ENCODE measurements around the gene FANCG.

FANCG gene

GRCh38 chr9:35102769-35103659 is 23.3 kb upstream of the FANCG start, which contains the start of gene STOML2:
Gene STOML2 (minus strand): TSS chr9:35103131. CDS start chr9:35103094, 37 bp downstream.
- FAIRE-seq = peak; percentile 91

- FAIRE-seq = no peak
Observed at GRCh38 chr9:35102465-35102768, 22.7 kb upstream of the FANCG start.

GRCh38 chr9:35097573-35097972 is 17.8 kb upstream of the FANCG start:
- no peak for FAIRE-seq

GRCh38 chr9:35096035-35096849 is 16.5 kb upstream of the FANCG start, which contains the start of gene PIGO:
Gene PIGO (minus strand): TSS chr9:35096591. CDS start chr9:35095565, 1,026 bp downstream.
- FAIRE-seq = no peak

- no peak for FAIRE-seq
Observed at GRCh38 chr9:35091536-35091935, 11.8 kb upstream of the FANCG start.

GRCh38 chr9:35089434-35089833 is 9.7 kb upstream of the FANCG start:
- no peak for FAIRE-seq

GRCh38 chr9:35085078-35085477 is 5.3 kb upstream of the FANCG start:
- FAIRE-seq = no peak

GRCh38 chr9:35079041-35079425 is 709 bp downstream of the FANCG start:
- no peak for FAIRE-seq

GRCh38 chr9:35078066-35078465 is 1.7 kb downstream of the FANCG start:
- no peak for FAIRE-seq

- no peak for FAIRE-seq
Observed at GRCh38 chr9:35076848-35077247, 2.9 kb downstream of the FANCG start.

- FAIRE-seq = no peak
Observed at GRCh38 chr9:35075358-35075757, 4.4 kb downstream of the FANCG start.

- no peak for FAIRE-seq
Observed at GRCh38 chr9:35074791-35075190, 5.0 kb downstream of the FANCG start.

- FAIRE-seq = no peak
Observed at GRCh38 chr9:35074141-35074540, 5.6 kb downstream of the FANCG start.

- FAIRE-seq = no peak
Observed at GRCh38 chr9:35073279-35073612, 6.5 kb downstream of the FANCG start.

GRCh38 chr9:35072461-35073278 is 7.1 kb downstream of the FANCG start, which contains the start of gene VCP:
Gene VCP (minus strand): TSS chr9:35072625. CDS start chr9:35072353, 272 bp downstream.
- peak; percentile 99 for FAIRE-seq

- FAIRE-seq = no peak
Observed at GRCh38 chr9:35071814-35072460, 7.8 kb downstream of the FANCG start.

GRCh38 chr9:35070823-35071813 is 8.6 kb downstream of the FANCG start:
- no peak for FAIRE-seq

- FAIRE-seq = no peak
Observed at GRCh38 chr9:35069020-35069419, 10.7 kb downstream of the FANCG start.

- FAIRE-seq = no peak
Observed at GRCh38 chr9:35067056-35067455, 12.7 kb downstream of the FANCG start.

GRCh38 chr9:35060548-35061207 is 19.1 kb downstream of the FANCG start:
- no peak for FAIRE-seq

GRCh38 chr9:35059438-35059837 is 20.3 kb downstream of the FANCG start:
- FAIRE-seq = no peak
